ENCODE results near the gene DCDC2B.

Gene DCDC2B

GRCh38 chr1:32221581-32221979 is 12.7 kb downstream of the DCDC2B start:
- DNase-seq (ENCODE audit: low spot score) (no peak), ATAC-seq (ENCODE audit: low read depth) (no peak)
- Histone ChIP-seq H3K9me3 (ENCODE audit: severe bottlenecking) (no peaks in the 10 kb centered on the region), H3K27me3 (ENCODE audit: insufficient read depth, poor library complexity, severe bottlenecking) (no peaks in the 10 kb centered on the region), H3K4me1 (ENCODE audit: insufficient read depth, poor library complexity, severe bottlenecking) (peaks cover 3% of the 10 kb centered on the region), H3K4me3 (ENCODE audit: severe bottlenecking) (peak overlapping the region; percentile 91), H3K36me3 (ENCODE audit: low read depth) (peaks cover 56% of the 10 kb centered on the region), H3K27ac (ENCODE audit: poor library complexity, severe bottlenecking) (peak overlapping the region; percentile 51)
- TF ChIP-seq, protein P1, sequence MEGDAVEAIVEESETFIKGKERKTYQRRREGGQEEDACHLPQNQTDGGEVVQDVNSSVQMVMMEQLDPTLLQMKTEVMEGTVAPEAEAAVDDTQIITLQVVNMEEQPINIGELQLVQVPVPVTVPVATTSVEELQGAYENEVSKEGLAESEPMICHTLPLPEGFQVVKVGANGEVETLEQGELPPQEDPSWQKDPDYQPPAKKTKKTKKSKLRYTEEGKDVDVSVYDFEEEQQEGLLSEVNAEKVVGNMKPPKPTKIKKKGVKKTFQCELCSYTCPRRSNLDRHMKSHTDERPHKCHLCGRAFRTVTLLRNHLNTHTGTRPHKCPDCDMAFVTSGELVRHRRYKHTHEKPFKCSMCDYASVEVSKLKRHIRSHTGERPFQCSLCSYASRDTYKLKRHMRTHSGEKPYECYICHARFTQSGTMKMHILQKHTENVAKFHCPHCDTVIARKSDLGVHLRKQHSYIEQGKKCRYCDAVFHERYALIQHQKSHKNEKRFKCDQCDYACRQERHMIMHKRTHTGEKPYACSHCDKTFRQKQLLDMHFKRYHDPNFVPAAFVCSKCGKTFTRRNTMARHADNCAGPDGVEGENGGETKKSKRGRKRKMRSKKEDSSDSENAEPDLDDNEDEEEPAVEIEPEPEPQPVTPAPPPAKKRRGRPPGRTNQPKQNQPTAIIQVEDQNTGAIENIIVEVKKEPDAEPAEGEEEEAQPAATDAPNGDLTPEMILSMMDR (IDR thresholded peaks at IDR 0.05; ENCODE audit: poor library complexity, severe bottlenecking) = no peak

DNA sequence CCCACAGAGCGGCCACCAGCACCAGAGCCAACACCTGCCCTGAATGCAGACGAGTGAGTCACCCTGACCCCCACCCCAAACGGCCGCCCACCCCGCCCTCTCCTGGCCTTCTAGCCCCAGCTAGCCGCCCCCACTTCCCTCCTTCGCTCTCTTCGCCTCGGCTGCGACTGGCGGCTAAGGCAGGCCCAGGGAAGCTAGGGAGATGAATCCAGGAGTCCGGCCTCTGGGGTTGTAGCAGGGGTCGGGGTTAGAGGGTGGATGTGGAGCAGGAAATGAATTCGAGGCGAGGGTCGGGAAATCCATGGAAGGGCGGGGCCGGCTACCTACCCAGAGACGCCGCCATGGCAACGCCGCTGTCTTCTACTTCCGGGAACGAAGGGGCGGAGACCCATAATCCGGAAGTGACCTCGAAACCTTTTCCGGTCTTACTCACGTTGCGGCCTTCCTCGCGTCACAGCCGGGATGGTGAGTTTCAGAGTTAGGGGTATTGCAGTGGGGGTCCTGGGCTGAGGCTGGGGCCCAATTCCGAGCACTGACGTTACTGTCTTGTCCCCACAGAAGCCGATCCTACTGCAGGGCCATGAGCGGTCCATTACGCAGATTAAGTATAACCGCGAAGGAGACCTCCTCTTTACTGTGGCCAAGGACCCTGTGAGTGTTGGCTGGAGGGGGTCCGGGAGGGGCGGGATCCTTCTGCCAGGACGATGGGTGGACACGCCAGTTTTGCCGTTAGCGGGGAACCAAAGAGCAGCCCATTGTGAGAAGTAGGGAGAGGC is 13.3 kb downstream of the DCDC2B start, which contains the start of the genes EIF3I and TMEM234:
Gene EIF3I, plus strand, starts transcription at position 428 of the 776 bp plus-strand sequence. Its CDS starts 35 bp downstream, at position 463.
Gene TMEM234, minus strand, starts transcription at position 374 of the 776 bp plus-strand sequence. Its CDS starts 31 bp downstream, at position 343.
- peak; percentile 90 for ATAC-seq (ENCODE audit: low read depth)

DNA sequence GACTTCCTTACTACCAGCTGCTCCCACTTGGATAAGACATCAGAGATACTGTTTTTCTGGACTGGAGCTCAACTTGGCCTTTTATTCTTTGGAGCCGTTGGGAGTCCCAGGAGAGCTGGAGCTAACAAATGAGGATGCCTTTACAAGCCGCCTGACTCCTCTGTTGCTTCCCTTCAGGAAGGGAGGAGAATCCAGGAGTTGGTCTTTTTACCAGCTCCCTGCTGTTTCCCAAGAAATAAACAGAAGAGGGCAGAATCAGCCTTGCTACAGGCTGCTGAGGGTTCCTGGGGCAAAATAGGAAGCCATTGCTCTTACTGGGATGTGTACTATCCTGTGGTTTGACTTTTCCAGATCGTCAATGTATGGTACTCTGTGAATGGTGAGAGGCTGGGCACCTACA is 14.8 kb downstream of the DCDC2B start:
- no peak overlapping the region for H3K4me3 ChIP-seq (ENCODE audit: severe bottlenecking)
- H3K36me3 ChIP-seq (ENCODE audit: low read depth) = peaks cover 62% of the 10 kb centered on the region
- no peaks in the 10 kb centered on the region for H3K27me3 ChIP-seq (ENCODE audit: insufficient read depth, poor library complexity, severe bottlenecking)

More for the DNA sequence above, 13.3 kb downstream of the DCDC2B start, which contains the start of the genes EIF3I and TMEM234:
- Histone ChIP-seq H3K9me3 (ENCODE audit: severe bottlenecking) (no peaks in the 10 kb centered on the region), H3K27ac (ENCODE audit: poor library complexity, severe bottlenecking) (peak within 1 kb of the TSS; percentile 51), H3K4me3 (ENCODE audit: severe bottlenecking) (peak within 1 kb of the TSS; percentile 91), H3K27me3 (ENCODE audit: insufficient read depth, poor library complexity, severe bottlenecking) (no peaks in the 10 kb centered on the region), H3K36me3 (ENCODE audit: low read depth) (peaks cover 55% of the 10 kb centered on the region), H3K4me1 (ENCODE audit: insufficient read depth, poor library complexity, severe bottlenecking) (peaks cover 3% of the 10 kb centered on the region)
- TF ChIP-seq, protein P1 (IDR thresholded peaks at IDR 0.05; ENCODE audit: poor library complexity, severe bottlenecking) = no peak
- peak; percentile 88 for DNase-seq (ENCODE audit: low spot score)

DNA sequence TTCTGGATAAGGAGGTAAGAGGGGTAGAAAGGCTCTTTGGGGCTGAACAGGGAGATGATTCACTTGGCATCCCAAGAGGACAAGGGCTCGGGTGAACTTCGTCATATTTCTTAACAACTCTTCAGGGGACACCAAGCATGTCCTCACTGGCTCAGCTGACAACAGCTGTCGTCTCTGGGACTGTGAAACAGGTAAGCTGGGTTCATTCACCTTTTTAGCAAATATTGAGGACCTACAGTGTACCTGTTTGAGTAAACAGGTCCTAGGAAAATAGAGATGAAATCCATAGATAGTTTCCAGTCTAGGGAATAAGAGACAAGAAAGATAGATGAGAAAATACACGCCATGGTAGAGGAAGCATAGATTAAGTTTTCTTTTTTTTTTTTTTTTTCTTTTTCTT is 15.4 kb downstream of the DCDC2B start:
- DNase-seq (ENCODE audit: low spot score) (no peak), ATAC-seq (ENCODE audit: low read depth) (no peak)
- TF ChIP-seq, protein P1 (IDR thresholded peaks at IDR 0.05; ENCODE audit: poor library complexity, severe bottlenecking) = no peak
- Histone ChIP-seq H3K4me1 (ENCODE audit: insufficient read depth, poor library complexity, severe bottlenecking) (peaks cover 3% of the 10 kb centered on the region), H3K27ac (ENCODE audit: poor library complexity, severe bottlenecking) (no peak overlapping the region), H3K4me3 (ENCODE audit: severe bottlenecking) (no peak overlapping the region), H3K27me3 (ENCODE audit: insufficient read depth, poor library complexity, severe bottlenecking) (no peaks in the 10 kb centered on the region), H3K9me3 (ENCODE audit: severe bottlenecking) (no peaks in the 10 kb centered on the region), H3K36me3 (ENCODE audit: low read depth) (peaks cover 68% of the 10 kb centered on the region)

More for the DNA sequence above, 14.8 kb downstream of the DCDC2B start:
- Histone ChIP-seq H3K9me3 (ENCODE audit: severe bottlenecking) (no peaks in the 10 kb centered on the region), H3K4me1 (ENCODE audit: insufficient read depth, poor library complexity, severe bottlenecking) (peaks cover 3% of the 10 kb centered on the region), H3K27ac (ENCODE audit: poor library complexity, severe bottlenecking) (peak overlapping the region; percentile 51)
- DNase-seq (ENCODE audit: low spot score) (no peak), ATAC-seq (ENCODE audit: low read depth) (no peak)
- TF ChIP-seq, protein P1 (IDR thresholded peaks at IDR 0.05; ENCODE audit: poor library complexity, severe bottlenecking) = no peak

- DNase-seq (ENCODE audit: low spot score) (no peak), ATAC-seq (ENCODE audit: low read depth) (no peak)
- TF ChIP-seq, protein P1 (IDR thresholded peaks at IDR 0.05; ENCODE audit: poor library complexity, severe bottlenecking) = no peak
- Histone ChIP-seq H3K4me1 (ENCODE audit: insufficient read depth, poor library complexity, severe bottlenecking) (peaks cover 5% of the 10 kb centered on the region), H3K27me3 (ENCODE audit: insufficient read depth, poor library complexity, severe bottlenecking) (no peaks in the 10 kb centered on the region), H3K9me3 (ENCODE audit: severe bottlenecking) (no peaks in the 10 kb centered on the region), H3K36me3 (ENCODE audit: low read depth) (peaks cover 80% of the 10 kb centered on the region), H3K4me3 (ENCODE audit: severe bottlenecking) (no peak overlapping the region), H3K27ac (ENCODE audit: poor library complexity, severe bottlenecking) (no peak overlapping the region)
These were observed 19.9 kb downstream of the DCDC2B start for GRCh38 chr1:32228771-32229170.

Data from RWPE2 (cell line).